AG08395 (cell line): ENCODE results near the gene SEPTIN6.
"Not testable (repeated sequence)": the region's sequence is repeated elsewhere in the genome, so short reads cannot be mapped to it uniquely, and the experiment has no call there.

Experiments
- DNase-seq: peaks from one replicate; pipeline ENCODE4 v3.0.0; 2012; ENCODE audit warnings: mixed read lengths, low spot score

Gene SEPTIN6

GRCh38 chrX:119690921-119691716 is 1.8 kb downstream of the SEPTIN6 start:
- no peak for DNase-seq

GRCh38 chrX:119688911-119689321 is 4.1 kb downstream of the SEPTIN6 start:
- DNase-seq: no peak

- DNase-seq: no peak
Measured at GRCh38 chrX:119687661-119688413, 5.1 kb downstream of the SEPTIN6 start.

- peak; percentile 38 for DNase-seq
Measured at GRCh38 chrX:119686087-119686691, 6.8 kb downstream of the SEPTIN6 start.

GRCh38 chrX:119685225-119686066 is 7.5 kb downstream of the SEPTIN6 start:
- DNase-seq: no peak

GRCh38 chrX:119684916-119685224 is 8.1 kb downstream of the SEPTIN6 start:
- no peak for DNase-seq

- not testable (repeated sequence) for DNase-seq
Measured at GRCh38 chrX:119684312-119684711, 8.7 kb downstream of the SEPTIN6 start.

GRCh38 chrX:119682019-119682989 is 10.7 kb downstream of the SEPTIN6 start:
- no peak for DNase-seq

GRCh38 chrX:119677654-119677981 is 15.3 kb downstream of the SEPTIN6 start:
- DNase-seq: no peak

GRCh38 chrX:119676949-119677653 is 15.9 kb downstream of the SEPTIN6 start:
- DNase-seq: no peak

GRCh38 chrX:119673336-119673735 is 19.6 kb downstream of the SEPTIN6 start:
- no peak for DNase-seq

GRCh38 chrX:119672426-119672825 is 20.5 kb downstream of the SEPTIN6 start:
- DNase-seq: no peak

- no peak for DNase-seq
Measured at GRCh38 chrX:119669424-119670037, 23.4 kb downstream of the SEPTIN6 start.

GRCh38 chrX:119667111-119667878 is 25.7 kb downstream of the SEPTIN6 start:
- no peak for DNase-seq

- not testable (repeated sequence) for DNase-seq
Measured at GRCh38 chrX:119664877-119665276, 28.1 kb downstream of the SEPTIN6 start.

GRCh38 chrX:119661486-119661885 is 31.5 kb downstream of the SEPTIN6 start:
- DNase-seq: no peak

GRCh38 chrX:119659522-119659921 is 33.4 kb downstream of the SEPTIN6 start:
- no peak for DNase-seq

- DNase-seq: peak; percentile 63
Measured at GRCh38 chrX:119655125-119655524, 37.8 kb downstream of the SEPTIN6 start.

- no peak for DNase-seq
Measured at GRCh38 chrX:119654112-119654531, 38.8 kb downstream of the SEPTIN6 start.
